PFSK-1 (cell line): Measurements from ENCODE around the gene CDH3.

Experiments used
- POLR2AphosphoS5 ChIP-seq: IDR thresholded peaks from 2 replicates; pipeline ENCODE4 v1.6.1; 2012; ENCODE audit warnings: low read depth, mild to moderate bottlenecking, control low read depth, low read length, moderate library complexity
- REST ChIP-seq, 2 experiments: IDR thresholded peaks; 2 replicates each; pipeline versions ENCODE4 v1.6.1 to v1.8.0; 2011 to 2012; ENCODE audit warnings: low read depth in 2 of 2, low read length in 2 of 2, control low read depth in 1 of 2, inconsistent platforms in 1 of 2, mild to moderate bottlenecking in 1 of 2, moderate library complexity in 1 of 2; ENCODE audit not compliant: insufficient read depth in 1 of 2
- TAF1 ChIP-seq: IDR thresholded peaks from 2 replicates; pipeline ENCODE4 v1.6.1; 2012; ENCODE audit warnings: low read length, control low read depth, borderline replicate concordance; ENCODE audit not compliant: insufficient read depth

- TF ChIP-seq POLR2AphosphoS5 (no peak), TAF1 (no peak), REST (IDR thresholded peaks at IDR 0.05; ENCODE audit: insufficient read depth in 1 of 2, low read depth in 2 of 2, low read length in 2 of 2) (no peak)
Measured at GRCh38 chr16:68715471-68715870, 70.4 kb downstream of the CDH3 start.
